ENCODE measurements around the gene RPS14.

DNA sequence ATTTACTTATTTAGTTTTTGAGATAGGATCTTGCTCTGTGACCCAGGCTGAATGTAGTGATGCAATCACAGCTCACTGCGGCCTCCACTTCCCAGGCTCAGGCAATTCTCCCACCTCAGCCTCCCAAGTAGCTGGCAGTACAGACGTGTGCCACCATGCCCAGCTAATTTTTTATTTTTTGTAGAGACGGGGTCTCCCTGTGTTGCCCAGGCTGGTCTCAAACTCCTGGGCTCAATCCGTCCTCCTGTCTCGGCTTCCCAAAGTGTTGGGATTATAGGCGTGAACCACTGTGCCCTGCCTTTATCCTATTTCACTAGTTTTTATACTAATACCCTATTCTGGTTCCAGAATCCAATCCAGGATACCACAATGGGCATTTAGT, 6.8 kb downstream of the RPS14 start:
- TF ChIP-seq, protein P1, sequence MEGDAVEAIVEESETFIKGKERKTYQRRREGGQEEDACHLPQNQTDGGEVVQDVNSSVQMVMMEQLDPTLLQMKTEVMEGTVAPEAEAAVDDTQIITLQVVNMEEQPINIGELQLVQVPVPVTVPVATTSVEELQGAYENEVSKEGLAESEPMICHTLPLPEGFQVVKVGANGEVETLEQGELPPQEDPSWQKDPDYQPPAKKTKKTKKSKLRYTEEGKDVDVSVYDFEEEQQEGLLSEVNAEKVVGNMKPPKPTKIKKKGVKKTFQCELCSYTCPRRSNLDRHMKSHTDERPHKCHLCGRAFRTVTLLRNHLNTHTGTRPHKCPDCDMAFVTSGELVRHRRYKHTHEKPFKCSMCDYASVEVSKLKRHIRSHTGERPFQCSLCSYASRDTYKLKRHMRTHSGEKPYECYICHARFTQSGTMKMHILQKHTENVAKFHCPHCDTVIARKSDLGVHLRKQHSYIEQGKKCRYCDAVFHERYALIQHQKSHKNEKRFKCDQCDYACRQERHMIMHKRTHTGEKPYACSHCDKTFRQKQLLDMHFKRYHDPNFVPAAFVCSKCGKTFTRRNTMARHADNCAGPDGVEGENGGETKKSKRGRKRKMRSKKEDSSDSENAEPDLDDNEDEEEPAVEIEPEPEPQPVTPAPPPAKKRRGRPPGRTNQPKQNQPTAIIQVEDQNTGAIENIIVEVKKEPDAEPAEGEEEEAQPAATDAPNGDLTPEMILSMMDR (conservative IDR thresholded peaks at IDR 0.05; ENCODE audit: low read depth, low read length), result no peak
- no peak for TF ChIP-seq EZH2 (IDR thresholded peaks at IDR 0.05; ENCODE audit: borderline replicate concordance, low read depth, low read length, poor library complexity, severe bottlenecking)
